Kidney (tissue), 22 donors: Measurements from ENCODE around the gene SRP9. TPM values are rescaled to one million over a fixed set of nuclear protein-coding genes. Genes with fewer than 3 reads are reported as not detected.

Source experiments
- DNase-seq, 5 donors: peaks; one replicate each; pipeline ENCODE4 v3.0.0-alpha.2; 2013 to 2020
- FAIRE-seq: peaks from 2 replicates; lab custom pipeline; 2012; peaks lifted over from hg19 to GRCh38; lab: Jason Lieb, UNC
- H3K27ac ChIP-seq, 2 donors: one replicate each; pipeline ENCODE4 v1.7.0; 2013; ENCODE audit warnings: low read depth in 2 of 2, low read length in 2 of 2, inconsistent platforms in 1 of 2
- H3K27me3 ChIP-seq: one replicate; pipeline ENCODE4 v1.7.1; 2013; ENCODE audit warnings: low read length, inconsistent platforms; ENCODE audit not compliant: control insufficient read depth, insufficient read depth
- H3K36me3 ChIP-seq, 3 donors: one replicate each; pipeline versions ENCODE4 v1.7.0 to v1.7.1; 2013; ENCODE audit warnings: low read length in 3 of 3, control low read depth in 1 of 3, inconsistent platforms in 1 of 3; ENCODE audit not compliant: insufficient read depth in 3 of 3, control insufficient read depth in 2 of 3
- H3K4me1 ChIP-seq, 3 donors: one replicate each; pipeline versions ENCODE4 v1.7.0 to v1.7.1; 2013; ENCODE audit warnings: low read length in 3 of 3, inconsistent platforms in 1 of 3, low read depth in 1 of 3; ENCODE audit not compliant: control insufficient read depth in 2 of 3, insufficient read depth in 2 of 3
- H3K4me3 ChIP-seq, 3 donors: one replicate each; pipeline versions ENCODE4 v1.7.0 to v1.8.1; 2013; ENCODE audit warnings: low read length in 3 of 3, control low read depth in 1 of 3, inconsistent platforms in 1 of 3
- H3K9ac ChIP-seq, 3 donors: one replicate each; pipeline versions ENCODE4 v1.7.0 to v1.7.1; 2013; ENCODE audit warnings: low read length in 3 of 3, control low read depth in 1 of 3, inconsistent platforms in 1 of 3
- H3K9me3 ChIP-seq, 3 donors: one replicate each; pipeline versions ENCODE4 v1.7.0 to v1.7.1; 2013; ENCODE audit warnings: low read length in 3 of 3, control low read depth in 1 of 3, inconsistent platforms in 1 of 3; ENCODE audit not compliant: control insufficient read depth in 2 of 3, insufficient read depth in 1 of 3
- CTCF ChIP-seq: IDR thresholded peaks from 3 replicates; pipeline ENCODE4 v1.5.1; 2012; ENCODE audit warnings: mild to moderate bottlenecking, moderate library complexity, borderline replicate concordance; ENCODE audit not compliant: insufficient read depth; ENCODE audit errors: extremely low read depth
- intact Hi-C: fragments of 100-400 bp; cut with DNase I; formaldehyde crosslinking; loops from one replicate; pipeline ENCODE4 v1.11.1; 2022
- long read RNA-seq, 10 donors: library from polyadenylated mRNA in 1 of 10; unstranded in 1 of 10; transcript quantifications; one replicate each; pipeline ENCODE4 v2.0.0 and lab custom pipeline, GENCODE V29; 2021 to 2026
- polyA plus RNA-seq: library from polyadenylated mRNA; stranded (reverse); fragments of 350-450 nt; fragmentation: Illumina TruSeq; extraction: RNeasy Lipid Tissue Mini Kit (QIAGEN cat#74804); gene quantifications from one replicate; pipeline ENCODE4 v1.2.3, GENCODE V29; 2014; ENCODE audit warnings: low read depth, low replicate concordance; ENCODE audit not compliant: insufficient read depth
- total RNA-seq: library from RNA; stranded (reverse); fragmentation: NEBNext Ultra II Directional; extraction: Animal tissue kit (Norgen Biotek cat#: 25700); gene quantifications from one replicate; pipeline ENCODE4 v1.2.1, GENCODE V29; 2021
- donor health status: control.
- donor health status: control.
- donor health status: control.
- donor health status: control.
- donor health status: control.
- donor health status: DM: yes; HTN: yes; CAD: no.
- donor health status: Normal renal cell carcinoma (clear cell type).

SRP9 gene
- 199 TPM for total RNA-seq
- polyA plus RNA-seq, result 307 TPM
- long read RNA-seq, donor 1, transcript SRP9-203 (4 exons, 1,596 nt), result minor isoform, 12 of 229 reads
- long read RNA-seq, donor 1, transcript SRP9-201 (3 exons, 1,480 nt), result major isoform, 178 of 229 reads
- long read RNA-seq, donor 1, partial matches to known transcripts, result 33 of 229 reads
- long read RNA-seq, donor 1, other reads (novel, unspliced or antisense), result 5 of 229 reads
- long read RNA-seq, donor 2, transcript SRP9-203 (4 exons, 1,596 nt), result minor isoform, 26 of 266 reads
- long read RNA-seq, donor 2, transcript SRP9-201 (3 exons, 1,480 nt), result major isoform, 230 of 266 reads
- long read RNA-seq, donor 2, partial matches to known transcripts, result 0 of 266 reads
- long read RNA-seq, donor 2, other reads (novel, unspliced or antisense), result 9 of 266 reads
- long read RNA-seq, donor 3, transcript SRP9-203 (4 exons, 1,596 nt), result minor isoform, 31 of 339 reads
- long read RNA-seq, donor 3, transcript SRP9-201 (3 exons, 1,480 nt), result major isoform, 290 of 339 reads
- long read RNA-seq, donor 3, partial matches to known transcripts, result 16 of 339 reads
- long read RNA-seq, donor 3, other reads (novel, unspliced or antisense), result 0 of 339 reads
- long read RNA-seq, donor 4, transcript SRP9-203 (4 exons, 1,596 nt), result minor isoform, 31 of 248 reads
- long read RNA-seq, donor 4, transcript SRP9-201 (3 exons, 1,480 nt), result major isoform, 209 of 248 reads
- long read RNA-seq, donor 4, partial matches to known transcripts, result 0 of 248 reads
- long read RNA-seq, donor 4, other reads (novel, unspliced or antisense), result 6 of 248 reads
- long read RNA-seq, donor 5, transcript SRP9-201 (3 exons, 1,480 nt), result major isoform, 15 of 19 reads
- long read RNA-seq, donor 5, partial matches to known transcripts, result 0 of 19 reads
- long read RNA-seq, donor 5, other reads (novel, unspliced or antisense), result 0 of 19 reads
- long read RNA-seq, donor 6, transcript SRP9-201 (3 exons, 1,480 nt), result major isoform, 567 of 641 reads
- long read RNA-seq, donor 6, transcript SRP9-203 (4 exons, 1,596 nt), result minor isoform, 50 of 641 reads
- long read RNA-seq, donor 6, partial matches to known transcripts, result 9 of 641 reads
- long read RNA-seq, donor 6, other reads (novel, unspliced or antisense), result 12 of 641 reads
- long read RNA-seq, donor 7, transcript SRP9-201 (3 exons, 1,480 nt), result major isoform, 124 of 155 reads
- long read RNA-seq, donor 7, transcript SRP9-203 (4 exons, 1,596 nt), result minor isoform, 15 of 155 reads
- long read RNA-seq, donor 7, partial matches to known transcripts, result 4 of 155 reads
- long read RNA-seq, donor 7, other reads (novel, unspliced or antisense), result 12 of 155 reads
- long read RNA-seq, donor 8, transcript SRP9-201 (3 exons, 1,480 nt), result major isoform, 186 of 249 reads
- long read RNA-seq, donor 8, transcript SRP9-204 (3 exons, 377 nt), result minor isoform, 5 of 249 reads
- long read RNA-seq, donor 8, transcript SRP9-203 (4 exons, 1,596 nt), result minor isoform, 33 of 249 reads
- long read RNA-seq, donor 8, partial matches to known transcripts, result 25 of 249 reads
- long read RNA-seq, donor 8, other reads (novel, unspliced or antisense), result 0 of 249 reads
- long read RNA-seq, donor 9, transcript SRP9-203 (4 exons, 1,596 nt), result minor isoform, 18 of 134 reads
- long read RNA-seq, donor 9, transcript SRP9-201 (3 exons, 1,480 nt), result major isoform, 114 of 134 reads
- long read RNA-seq, donor 9, partial matches to known transcripts, result 0 of 134 reads
- long read RNA-seq, donor 9, other reads (novel, unspliced or antisense), result 0 of 134 reads
- long read RNA-seq, donor 10, transcript SRP9-201 (3 exons, 1,480 nt), result major isoform, 156 of 184 reads
- long read RNA-seq, donor 10, transcript SRP9-203 (4 exons, 1,596 nt), result minor isoform, 27 of 184 reads
- long read RNA-seq, donor 10, partial matches to known transcripts, result 0 of 184 reads
- long read RNA-seq, donor 10, other reads (novel, unspliced or antisense), result 0 of 184 reads

- TF ChIP-seq CTCF, result peak; percentile 82
- Histone ChIP-seq H3K4me1 (peaks cover 0 to 11% (median 5%) of the 10 kb centered on the region in 3 donors), H3K9me3 (no peaks in the 10 kb centered on the region), H3K4me3 (peak within 1 kb of the TSS; percentile 81 to 99 (median 98)), H3K27me3 (no peaks in the 10 kb centered on the region), H3K9ac (peak within 1 kb of the TSS; percentile 83 to 97 (median 94)), H3K36me3 (no peaks in the 10 kb centered on the region), H3K27ac (peak within 1 kb of the TSS; percentile 79 to 92)
- intact Hi-C loops, result loop anchor here (10.0 kb wide), 1 partner anchor 223 kb away; no protein-coding TSS in a partner anchor
- DNase-seq (peak; percentile 99 to 100 (median 100)), FAIRE-seq (peak; percentile 94)
Measured at GRCh38 chr1:225777583-225778336, at the start of gene SRP9. TSS of gene SRP9 (plus strand) at chr1:225777826. CDS start at chr1:225777941, 115 bp downstream.

- Histone ChIP-seq H3K4me1 (peaks cover 0 to 11% (median 2%) of the 10 kb centered on the region in 3 donors), H3K9ac (no peak overlapping the region), H3K36me3 (no peaks in the 10 kb centered on the region), H3K4me3 (no peak overlapping the region), H3K27ac (no peak overlapping the region), H3K27me3 (no peaks in the 10 kb centered on the region), H3K9me3 (no peaks in the 10 kb centered on the region)
- no peak for FAIRE-seq
- DNase-seq, result no peak
- intact Hi-C loops, result no loop called here
- no peak for TF ChIP-seq CTCF
Measured at GRCh38 chr1:225731491-225731890, 46.1 kb upstream of the SRP9 start.
